GM12864 (cell line): ENCODE measurements around the gene ZFP42.
"Not testable (repeated sequence)": the region's sequence is repeated elsewhere in the genome, so short reads cannot be mapped to it uniquely, and the experiment has no call there.

ENCODE experiments used
- DNase-seq: peaks from one replicate; pipeline ENCODE4 v3.0.0-alpha.2; 2011; ENCODE audit warnings: low read depth
- H3K4me3 ChIP-seq: 2 replicates; pipeline ENCODE4 v1.5.1; 2011; ENCODE audit warnings: mild to moderate bottlenecking, low read depth, low read length, control low read depth
- TF ChIP-seq, protein P1 (sequence below): IDR thresholded peaks from 2 replicates; pipeline ENCODE4 v1.5.1; 2011; ENCODE audit warnings: low read depth, mild to moderate bottlenecking, moderate library complexity, low read length, control low read depth, inconsistent platforms; ENCODE audit errors: missing control alignments

Gene ZFP42

DNA sequence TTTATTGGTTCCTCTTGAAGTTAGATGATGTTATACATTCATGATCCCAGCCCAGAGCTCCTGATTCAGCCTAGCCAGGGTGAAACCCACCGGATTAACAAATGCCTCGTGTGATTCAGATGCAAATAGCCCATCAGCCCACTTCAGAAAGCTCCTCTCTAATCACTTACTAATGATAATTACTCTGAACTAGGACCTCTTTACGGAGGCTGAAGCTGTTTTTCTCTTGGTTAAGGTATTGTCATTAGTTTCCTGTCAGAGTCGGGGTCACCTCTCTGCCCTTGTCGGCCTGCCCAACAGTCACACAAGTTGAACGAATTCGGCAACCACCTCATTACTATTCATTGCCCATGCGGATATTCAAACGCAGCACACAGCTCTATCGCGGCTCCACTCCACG lies 36.6 kb downstream of the ZFP42 start:
- TF ChIP-seq, protein P1, sequence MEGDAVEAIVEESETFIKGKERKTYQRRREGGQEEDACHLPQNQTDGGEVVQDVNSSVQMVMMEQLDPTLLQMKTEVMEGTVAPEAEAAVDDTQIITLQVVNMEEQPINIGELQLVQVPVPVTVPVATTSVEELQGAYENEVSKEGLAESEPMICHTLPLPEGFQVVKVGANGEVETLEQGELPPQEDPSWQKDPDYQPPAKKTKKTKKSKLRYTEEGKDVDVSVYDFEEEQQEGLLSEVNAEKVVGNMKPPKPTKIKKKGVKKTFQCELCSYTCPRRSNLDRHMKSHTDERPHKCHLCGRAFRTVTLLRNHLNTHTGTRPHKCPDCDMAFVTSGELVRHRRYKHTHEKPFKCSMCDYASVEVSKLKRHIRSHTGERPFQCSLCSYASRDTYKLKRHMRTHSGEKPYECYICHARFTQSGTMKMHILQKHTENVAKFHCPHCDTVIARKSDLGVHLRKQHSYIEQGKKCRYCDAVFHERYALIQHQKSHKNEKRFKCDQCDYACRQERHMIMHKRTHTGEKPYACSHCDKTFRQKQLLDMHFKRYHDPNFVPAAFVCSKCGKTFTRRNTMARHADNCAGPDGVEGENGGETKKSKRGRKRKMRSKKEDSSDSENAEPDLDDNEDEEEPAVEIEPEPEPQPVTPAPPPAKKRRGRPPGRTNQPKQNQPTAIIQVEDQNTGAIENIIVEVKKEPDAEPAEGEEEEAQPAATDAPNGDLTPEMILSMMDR = no peak
- H3K4me3 ChIP-seq = no peak overlapping the region
- no peak for DNase-seq

DNA sequence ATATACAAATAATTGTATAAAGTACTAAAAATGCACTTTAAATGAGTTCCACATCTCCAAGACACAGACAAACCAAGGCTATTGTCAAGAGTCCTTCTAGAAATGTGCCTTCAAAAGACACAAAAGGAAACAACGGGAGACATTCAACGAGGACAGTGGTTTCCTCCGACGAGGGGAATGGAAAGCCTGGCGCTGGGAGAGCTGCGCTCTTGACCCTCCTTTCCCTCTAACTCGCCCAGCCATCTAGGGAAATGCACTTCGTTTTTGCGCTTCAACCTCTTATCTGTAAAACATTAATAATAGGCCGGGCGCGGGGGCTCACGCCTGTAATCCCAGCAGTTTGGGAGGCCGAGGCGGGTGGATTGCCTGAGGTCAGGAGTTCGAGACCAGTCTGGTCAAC lies 37.0 kb downstream of the ZFP42 start:
- no peak for DNase-seq
- TF ChIP-seq, protein P1 = no peak
- H3K4me3 ChIP-seq = no peak overlapping the region

DNA sequence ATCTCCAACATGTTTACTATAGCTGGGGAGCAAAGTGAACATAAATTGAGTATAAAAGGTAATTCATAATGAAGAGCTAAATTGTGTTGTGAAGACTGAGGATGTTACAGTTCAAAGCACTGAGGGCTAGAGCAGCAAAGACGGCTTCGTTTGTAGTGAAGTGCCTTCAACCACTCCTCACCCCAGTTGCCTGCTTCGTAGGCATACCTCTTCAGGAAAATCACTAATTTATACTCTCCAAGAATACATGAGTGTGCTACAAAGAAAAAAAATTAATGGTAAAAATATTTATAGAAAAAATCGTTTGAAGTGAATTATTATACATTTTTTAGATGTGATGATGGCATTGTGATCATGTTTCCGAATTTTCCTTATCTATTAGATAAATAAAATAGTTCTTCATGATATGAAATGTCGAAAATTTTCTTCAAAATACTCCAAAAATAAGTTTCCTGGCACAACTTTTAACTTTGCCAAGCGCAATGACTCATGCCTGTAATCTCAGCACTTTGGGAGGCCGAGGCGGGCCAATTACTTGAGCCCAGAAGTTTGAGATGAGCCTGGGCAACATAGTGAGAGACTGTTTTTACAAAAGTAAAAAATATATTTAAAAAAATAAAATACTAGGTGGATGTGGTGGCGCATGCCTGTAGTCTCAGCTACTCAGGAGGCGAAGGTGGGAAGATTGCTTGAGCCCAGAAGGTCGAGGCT lies 41.6 kb downstream of the ZFP42 start:
- TF ChIP-seq, protein P1 = no peak
- DNase-seq = no peak
- H3K4me3 ChIP-seq = no peak overlapping the region

DNA sequence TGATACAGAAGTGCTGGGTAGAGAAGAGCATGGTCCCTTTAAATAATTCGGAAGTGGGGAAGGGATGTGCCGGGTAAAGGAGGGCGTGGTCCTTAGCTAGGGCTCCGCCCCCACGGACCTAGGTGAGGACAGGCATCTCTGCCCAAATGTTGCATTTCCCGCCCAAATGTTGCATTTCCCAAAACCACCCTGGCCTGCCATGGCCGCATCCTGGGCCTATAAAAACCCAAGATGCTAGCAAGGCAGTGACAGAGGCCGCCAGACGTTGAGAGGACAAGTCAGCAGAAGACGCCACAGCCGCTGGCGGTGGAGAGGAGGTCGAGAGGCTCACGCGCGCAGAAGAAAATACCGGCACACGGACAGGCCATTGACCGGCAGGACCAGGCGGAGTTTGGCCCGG lies 46.1 kb downstream of the ZFP42 start:
- TF ChIP-seq, protein P1 = no peak
- H3K4me3 ChIP-seq = no peak overlapping the region
- DNase-seq = no peak

DNA sequence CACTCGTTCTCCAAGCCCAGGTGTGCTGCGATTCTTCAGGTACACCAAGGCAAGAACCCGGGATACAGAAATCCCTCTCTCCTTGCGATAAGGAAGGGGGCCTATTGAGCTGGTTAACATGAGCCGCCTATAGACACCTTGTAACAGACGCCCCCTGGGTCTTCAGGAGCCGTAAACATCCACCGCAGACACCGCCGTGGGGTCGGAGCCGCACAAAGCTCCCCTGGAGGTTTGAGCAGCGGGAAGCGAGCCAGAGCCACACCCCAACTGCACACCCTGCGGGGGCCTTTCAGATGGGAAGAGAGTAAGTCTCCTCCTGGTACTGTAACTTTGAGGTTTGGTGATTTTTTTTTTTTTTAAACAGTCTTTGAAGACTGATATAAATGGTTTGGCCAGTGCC lies 46.6 kb downstream of the ZFP42 start:
- TF ChIP-seq, protein P1 = no peak
- DNase-seq = no peak
- no peak overlapping the region for H3K4me3 ChIP-seq

DNA sequence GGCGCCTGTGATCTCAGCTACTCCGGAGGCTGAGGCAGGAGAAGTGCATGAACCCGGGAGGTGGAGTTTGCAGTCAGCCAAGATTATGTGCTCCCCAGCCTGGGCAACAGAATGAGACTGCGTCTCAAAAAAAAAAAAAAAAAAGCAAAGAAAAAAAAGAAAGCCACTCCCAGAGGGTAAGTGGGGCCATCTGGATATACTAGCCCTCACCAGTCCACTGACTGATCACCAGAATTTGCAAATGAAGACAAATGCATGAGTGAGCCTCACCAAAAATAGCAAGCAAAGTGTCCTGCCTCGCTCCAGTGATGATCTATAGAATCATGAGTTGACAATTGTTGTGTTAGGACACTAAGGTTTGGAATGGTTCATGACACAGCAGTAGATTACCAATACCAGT lies 47.6 kb downstream of the ZFP42 start:
- no peak for DNase-seq
- H3K4me3 ChIP-seq = no peak overlapping the region
- TF ChIP-seq, protein P1 = no peak

DNA sequence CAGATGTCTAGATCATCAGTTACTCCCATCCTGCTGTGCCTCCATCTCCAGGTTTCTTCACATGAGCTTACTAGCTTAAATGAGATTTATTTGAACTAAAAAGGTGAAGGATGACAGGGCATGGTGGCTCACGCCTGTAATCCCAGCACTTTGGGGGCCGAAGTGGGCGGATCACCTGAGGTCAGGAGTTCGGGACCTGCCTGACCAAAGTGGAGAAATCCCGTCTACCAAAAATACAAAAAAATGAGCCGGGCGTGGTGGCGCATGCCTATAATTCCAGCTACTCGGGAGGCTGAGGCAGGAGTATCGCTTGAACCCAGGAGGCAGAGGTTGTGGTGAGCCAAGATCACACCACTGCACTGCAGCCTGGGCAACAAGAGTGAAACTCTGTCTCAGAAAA lies 49.9 kb downstream of the ZFP42 start:
- not testable (repeated sequence) for H3K4me3 ChIP-seq, DNase-seq
